Neural cell (in vitro differentiated cells): ENCODE measurements around the gene ZNF512B.
"Not testable (repeated sequence)": the region's sequence is repeated elsewhere in the genome, so short reads cannot be mapped to it uniquely, and the experiment has no call there.

ENCODE experiments used
- EP300 ChIP-seq: fragments of 450-650 bp; conservative IDR thresholded peaks from 2 replicates; pipeline ENCODE4 v1.6.1; 2014; ENCODE audit warnings: antibody characterized with exemption, mild to moderate bottlenecking, moderate library complexity; ENCODE audit not compliant: poor library complexity, severe bottlenecking
- EZH2 ChIP-seq: fragments of 200-600, 300-800 bp; shearing (Covaris generic), sonication (generic); IDR thresholded peaks from 2 replicates; pipeline ENCODE4 v1.6.1; 2014; ENCODE audit warnings: antibody characterized with exemption, low read length, borderline replicate concordance, mild to moderate bottlenecking; ENCODE audit not compliant: insufficient read depth, poor library complexity, severe bottlenecking
- MXI1 ChIP-seq: fragments of 450-650 bp; conservative IDR thresholded peaks from 2 replicates; pipeline ENCODE4 v1.6.1; 2014; ENCODE audit warnings: antibody characterized with exemption, mild to moderate bottlenecking; ENCODE audit not compliant: poor library complexity, severe bottlenecking
- POLR2AphosphoS5 ChIP-seq: IDR thresholded peaks from 2 replicates; pipeline ENCODE4 v1.6.1; 2012
- RAD21 ChIP-seq: fragments of 450-650 bp; conservative IDR thresholded peaks from 2 replicates; pipeline ENCODE4 v1.6.1; 2014; ENCODE audit warnings: antibody characterized with exemption, mild to moderate bottlenecking, moderate library complexity
- SMC3 ChIP-seq: fragments of 450-650 bp; conservative IDR thresholded peaks from 2 replicates; pipeline ENCODE4 v1.6.1; 2014; ENCODE audit warnings: antibody characterized with exemption, mild to moderate bottlenecking, moderate library complexity; ENCODE audit not compliant: poor library complexity
- TAF1 ChIP-seq: IDR thresholded peaks from 2 replicates; pipeline ENCODE4 v1.6.1; 2012; ENCODE audit warnings: low read depth
- TF ChIP-seq, protein P1 (sequence below): fragments of 450-650 bp; IDR thresholded peaks from 2 replicates; pipeline ENCODE4 v1.5.1; 2014; ENCODE audit warnings: antibody characterized with exemption, mild to moderate bottlenecking, moderate library complexity; ENCODE audit not compliant: poor library complexity, severe bottlenecking
- TF ChIP-seq, protein P2 (sequence below): IDR thresholded peaks from 2 replicates; pipeline ENCODE4 v1.6.1; 2012; ENCODE audit warnings: borderline replicate concordance

DNA sequence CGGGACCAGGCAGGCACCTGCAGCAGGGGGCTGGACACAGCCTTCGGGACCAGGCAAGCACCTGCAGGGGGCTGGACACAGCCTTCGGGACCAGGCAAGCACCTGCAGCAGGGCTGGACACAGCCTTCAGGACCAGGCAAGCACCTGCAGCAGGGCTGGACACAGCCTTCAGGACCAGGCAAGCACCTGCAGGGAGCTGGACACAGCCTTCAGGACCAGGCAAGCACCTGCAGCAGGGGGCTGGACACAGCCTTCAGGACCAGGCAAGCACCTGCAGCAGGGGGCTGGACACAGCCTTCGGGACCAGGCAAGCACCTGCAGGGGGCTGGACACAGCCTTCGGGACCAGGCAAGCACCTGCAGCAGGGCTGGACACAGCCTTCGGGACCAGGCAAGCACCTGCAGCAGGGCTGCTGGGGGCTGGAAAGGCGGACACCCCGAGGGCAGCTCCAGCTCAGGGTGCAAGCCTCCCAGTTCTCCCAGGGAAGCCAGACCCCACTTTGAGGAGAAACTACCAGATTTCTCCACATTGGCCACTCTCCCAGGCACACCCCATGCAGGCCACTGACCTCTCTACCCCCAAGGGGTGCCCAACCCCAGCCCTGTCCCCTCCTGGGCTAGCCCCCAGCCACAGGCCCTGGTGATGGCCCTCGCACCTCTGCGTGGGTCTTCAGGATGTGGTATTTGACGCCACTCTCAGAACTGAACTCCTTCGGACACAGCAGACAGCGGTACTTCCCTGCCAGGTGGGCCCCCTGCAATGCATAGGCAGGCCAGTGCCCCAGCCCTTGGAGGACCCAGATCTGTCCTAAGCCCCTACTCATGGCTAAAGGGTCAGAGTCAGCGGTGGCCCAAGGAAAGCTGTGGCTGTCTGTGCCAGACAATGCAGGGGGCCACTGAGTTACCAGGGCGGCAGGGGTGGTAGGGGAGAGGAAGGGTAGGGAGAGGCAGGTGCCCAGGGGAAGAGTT is 8.8 kb downstream of the ZNF512B start:
- TF ChIP-seq, protein P1, sequence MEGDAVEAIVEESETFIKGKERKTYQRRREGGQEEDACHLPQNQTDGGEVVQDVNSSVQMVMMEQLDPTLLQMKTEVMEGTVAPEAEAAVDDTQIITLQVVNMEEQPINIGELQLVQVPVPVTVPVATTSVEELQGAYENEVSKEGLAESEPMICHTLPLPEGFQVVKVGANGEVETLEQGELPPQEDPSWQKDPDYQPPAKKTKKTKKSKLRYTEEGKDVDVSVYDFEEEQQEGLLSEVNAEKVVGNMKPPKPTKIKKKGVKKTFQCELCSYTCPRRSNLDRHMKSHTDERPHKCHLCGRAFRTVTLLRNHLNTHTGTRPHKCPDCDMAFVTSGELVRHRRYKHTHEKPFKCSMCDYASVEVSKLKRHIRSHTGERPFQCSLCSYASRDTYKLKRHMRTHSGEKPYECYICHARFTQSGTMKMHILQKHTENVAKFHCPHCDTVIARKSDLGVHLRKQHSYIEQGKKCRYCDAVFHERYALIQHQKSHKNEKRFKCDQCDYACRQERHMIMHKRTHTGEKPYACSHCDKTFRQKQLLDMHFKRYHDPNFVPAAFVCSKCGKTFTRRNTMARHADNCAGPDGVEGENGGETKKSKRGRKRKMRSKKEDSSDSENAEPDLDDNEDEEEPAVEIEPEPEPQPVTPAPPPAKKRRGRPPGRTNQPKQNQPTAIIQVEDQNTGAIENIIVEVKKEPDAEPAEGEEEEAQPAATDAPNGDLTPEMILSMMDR, result not testable (repeated sequence)
- TF ChIP-seq EZH2, RAD21, TAF1, POLR2AphosphoS5, EP300, SMC3, MXI1: not testable (repeated sequence)
- TF ChIP-seq, protein P2, sequence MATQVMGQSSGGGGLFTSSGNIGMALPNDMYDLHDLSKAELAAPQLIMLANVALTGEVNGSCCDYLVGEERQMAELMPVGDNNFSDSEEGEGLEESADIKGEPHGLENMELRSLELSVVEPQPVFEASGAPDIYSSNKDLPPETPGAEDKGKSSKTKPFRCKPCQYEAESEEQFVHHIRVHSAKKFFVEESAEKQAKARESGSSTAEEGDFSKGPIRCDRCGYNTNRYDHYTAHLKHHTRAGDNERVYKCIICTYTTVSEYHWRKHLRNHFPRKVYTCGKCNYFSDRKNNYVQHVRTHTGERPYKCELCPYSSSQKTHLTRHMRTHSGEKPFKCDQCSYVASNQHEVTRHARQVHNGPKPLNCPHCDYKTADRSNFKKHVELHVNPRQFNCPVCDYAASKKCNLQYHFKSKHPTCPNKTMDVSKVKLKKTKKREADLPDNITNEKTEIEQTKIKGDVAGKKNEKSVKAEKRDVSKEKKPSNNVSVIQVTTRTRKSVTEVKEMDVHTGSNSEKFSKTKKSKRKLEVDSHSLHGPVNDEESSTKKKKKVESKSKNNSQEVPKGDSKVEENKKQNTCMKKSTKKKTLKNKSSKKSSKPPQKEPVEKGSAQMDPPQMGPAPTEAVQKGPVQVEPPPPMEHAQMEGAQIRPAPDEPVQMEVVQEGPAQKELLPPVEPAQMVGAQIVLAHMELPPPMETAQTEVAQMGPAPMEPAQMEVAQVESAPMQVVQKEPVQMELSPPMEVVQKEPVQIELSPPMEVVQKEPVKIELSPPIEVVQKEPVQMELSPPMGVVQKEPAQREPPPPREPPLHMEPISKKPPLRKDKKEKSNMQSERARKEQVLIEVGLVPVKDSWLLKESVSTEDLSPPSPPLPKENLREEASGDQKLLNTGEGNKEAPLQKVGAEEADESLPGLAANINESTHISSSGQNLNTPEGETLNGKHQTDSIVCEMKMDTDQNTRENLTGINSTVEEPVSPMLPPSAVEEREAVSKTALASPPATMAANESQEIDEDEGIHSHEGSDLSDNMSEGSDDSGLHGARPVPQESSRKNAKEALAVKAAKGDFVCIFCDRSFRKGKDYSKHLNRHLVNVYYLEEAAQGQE, result not testable (repeated sequence)
